ENCODE measurements around the gene IL17RC.
"Not testable (repeated sequence)": the region's sequence is repeated elsewhere in the genome, so short reads cannot be mapped to it uniquely, and the experiment has no call there.

The IL17RC gene

DNA sequence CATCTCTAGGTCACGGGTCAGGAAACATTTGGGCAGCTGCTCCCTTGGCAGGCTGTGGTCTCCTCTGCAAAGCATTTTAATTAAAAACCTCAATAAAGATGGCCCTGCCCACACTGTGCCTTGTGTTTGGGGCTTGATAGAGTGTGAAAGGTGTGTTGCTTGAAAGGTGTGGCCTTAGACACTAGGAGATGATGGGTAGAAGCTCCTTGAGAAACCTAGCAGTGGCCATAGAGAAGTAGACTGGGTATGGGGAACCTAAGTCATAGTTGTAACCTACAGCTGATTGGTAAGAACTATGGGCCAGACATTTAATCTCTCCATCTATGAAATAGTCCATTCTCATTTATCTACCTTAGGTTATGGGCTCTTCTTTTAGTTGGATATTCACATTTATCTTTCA lies 23.2 kb upstream of the IL17RC start:
- no peak for DNase-seq (ENCODE audit: low read depth in 1 of 2, low spot score in 1 of 2)

GRCh38 chr3:9895715-9896114 lies 21.2 kb upstream of the IL17RC start:
- DNase-seq (ENCODE audit: low read depth in 1 of 2, low spot score in 1 of 2) = not testable (repeated sequence)

GRCh38 chr3:9896755-9897407 lies 20.0 kb upstream of the IL17RC start:
- not testable (repeated sequence) for DNase-seq (ENCODE audit: low read depth in 1 of 2, low spot score in 1 of 2)

- no peak for DNase-seq (ENCODE audit: low read depth in 1 of 2, low spot score in 1 of 2)
These were observed 19.2 kb upstream of the IL17RC start for GRCh38 chr3:9897408-9898372.

DNA sequence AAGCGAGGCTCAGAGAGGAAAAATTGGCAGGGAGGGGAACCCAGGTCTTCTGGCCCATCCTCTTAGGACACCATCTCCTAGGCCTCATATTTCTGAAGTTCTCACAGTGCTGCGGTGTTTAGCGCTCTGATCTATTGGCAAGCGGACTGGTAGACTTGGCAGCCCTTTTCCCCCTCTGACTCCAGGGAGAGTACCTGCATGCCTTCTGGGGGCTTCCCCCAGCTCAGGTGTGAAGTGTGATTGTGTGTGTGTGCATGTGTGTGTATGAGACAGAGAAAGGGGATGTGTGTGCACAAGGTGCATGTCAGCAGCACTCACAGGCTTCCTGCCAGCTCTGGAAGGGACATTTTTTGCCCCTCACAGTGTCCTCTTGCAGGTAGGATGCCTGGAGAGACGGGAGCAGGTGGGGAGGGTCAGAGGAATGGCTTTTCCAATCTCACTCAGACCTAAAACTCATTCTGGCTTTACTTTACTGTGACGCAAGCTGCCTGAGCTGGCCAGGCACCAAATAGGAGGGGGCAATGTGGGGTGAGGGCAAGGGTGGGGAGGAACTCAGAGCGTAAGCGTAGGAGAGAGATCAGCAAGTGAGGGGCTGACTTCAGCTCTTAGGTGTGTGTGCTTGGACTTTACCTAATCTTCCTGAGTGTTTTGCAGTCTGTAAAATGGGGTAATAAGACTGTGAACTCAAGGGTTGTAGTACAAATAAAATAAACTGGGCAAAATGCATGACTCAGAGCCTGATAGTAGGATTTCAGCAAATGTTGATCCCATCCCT lies 18.2 kb upstream of the IL17RC start:
- DNase-seq (ENCODE audit: low read depth in 1 of 2, low spot score in 1 of 2) = no peak

GRCh38 chr3:9899289-9899791 lies 17.6 kb upstream of the IL17RC start:
- DNase-seq (ENCODE audit: low read depth in 1 of 2, low spot score in 1 of 2) = no peak

- not testable (repeated sequence) for DNase-seq (ENCODE audit: low read depth in 1 of 2, low spot score in 1 of 2)
These were observed 15.9 kb upstream of the IL17RC start for GRCh38 chr3:9900965-9901415.

DNA sequence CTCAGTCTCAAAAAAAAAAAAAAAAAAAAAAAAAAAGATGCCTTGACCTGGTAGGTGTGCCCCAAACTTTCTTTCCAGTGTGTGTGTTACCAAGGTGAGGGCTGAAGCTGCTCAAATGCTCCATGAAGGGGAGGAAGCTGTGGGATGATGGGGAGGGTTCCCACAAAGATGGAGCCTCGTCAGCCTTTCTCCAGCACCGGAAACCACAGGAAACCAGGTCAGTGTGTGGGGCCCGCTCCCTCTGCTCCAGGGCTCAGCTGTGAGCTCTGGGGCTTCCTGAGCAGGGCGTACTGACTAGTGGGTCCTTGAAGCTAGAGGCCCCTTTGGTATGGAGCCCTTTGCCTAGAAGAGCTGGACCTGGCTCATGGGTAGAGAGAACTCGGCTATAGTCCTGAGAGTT lies 14.9 kb upstream of the IL17RC start:
- peak in 1 of 2 donors; percentile 9 for DNase-seq (ENCODE audit: low read depth in 1 of 2, low spot score in 1 of 2)

DNA sequence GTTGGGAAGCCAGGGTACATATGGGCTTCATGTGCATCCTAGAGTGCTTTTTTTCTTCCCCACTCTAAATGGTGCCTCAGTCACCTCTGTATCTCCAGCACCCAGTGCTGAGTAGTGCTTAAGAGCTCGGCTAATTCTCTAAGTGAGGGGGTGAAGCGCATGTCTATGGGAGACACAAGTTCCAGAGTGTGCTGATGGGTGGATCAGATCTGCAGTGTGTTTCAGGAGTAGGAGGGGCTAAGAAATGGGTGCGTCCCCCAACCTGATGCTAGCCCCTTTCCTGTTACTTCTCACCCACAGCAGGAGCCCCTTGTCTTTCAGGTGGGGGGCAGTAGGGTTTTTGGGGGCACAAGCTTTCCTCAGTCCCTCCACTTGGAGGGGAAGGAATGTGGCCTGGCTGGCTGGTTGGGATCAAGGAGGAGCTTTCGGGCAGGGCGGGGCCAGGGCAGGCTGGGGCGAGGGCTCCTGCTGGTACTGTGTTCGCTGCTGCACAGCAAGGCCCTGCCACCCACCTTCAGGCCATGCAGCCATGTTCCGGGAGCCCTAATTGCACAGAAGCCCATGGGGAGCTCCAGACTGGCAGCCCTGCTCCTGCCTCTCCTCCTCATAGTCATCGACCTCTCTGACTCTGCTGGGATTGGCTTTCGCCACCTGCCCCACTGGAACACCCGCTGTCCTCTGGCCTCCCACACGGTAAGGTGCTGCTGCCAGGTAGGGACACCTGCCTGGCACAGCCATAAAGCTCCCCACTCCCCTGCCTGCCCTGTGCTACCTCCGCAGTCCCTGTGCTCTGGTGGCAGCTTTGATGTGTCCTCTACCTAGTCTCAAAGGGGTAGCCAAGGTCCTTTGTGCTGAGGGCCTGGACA lies 14.3 kb upstream of the IL17RC start, which contains the start of gene IL17RE:
IL17RE (plus strand) TSS at position 477 of the 866 bp plus-strand sequence; CDS start at position 562, 85 bp downstream.
- DNase-seq (ENCODE audit: low read depth in 1 of 2, low spot score in 1 of 2) = no peak

DNA sequence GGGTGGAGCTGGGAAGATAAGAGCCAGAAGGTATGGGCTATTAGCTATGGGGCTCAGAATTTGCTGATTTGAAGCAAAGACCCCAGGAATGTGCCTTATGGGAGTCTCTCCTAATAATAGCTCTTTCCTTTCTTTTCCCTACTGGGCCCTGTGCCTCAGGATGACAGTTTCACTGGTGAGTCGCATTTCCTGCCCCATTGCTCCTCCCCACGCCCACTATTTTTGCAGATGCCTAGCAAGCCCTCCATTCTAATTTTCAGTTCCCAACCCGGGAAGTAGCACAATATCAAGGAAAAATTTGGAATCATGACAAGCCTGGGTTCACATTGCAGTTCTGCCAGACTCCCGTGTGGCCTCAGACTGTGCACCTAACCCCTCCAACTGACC lies 13.7 kb upstream of the IL17RC start:
- no peak for DNase-seq (ENCODE audit: low read depth in 1 of 2, low spot score in 1 of 2)

- no peak for DNase-seq (ENCODE audit: low read depth in 1 of 2, low spot score in 1 of 2)
These were observed 13.0 kb upstream of the IL17RC start for GRCh38 chr3:9903904-9904303.

DNA sequence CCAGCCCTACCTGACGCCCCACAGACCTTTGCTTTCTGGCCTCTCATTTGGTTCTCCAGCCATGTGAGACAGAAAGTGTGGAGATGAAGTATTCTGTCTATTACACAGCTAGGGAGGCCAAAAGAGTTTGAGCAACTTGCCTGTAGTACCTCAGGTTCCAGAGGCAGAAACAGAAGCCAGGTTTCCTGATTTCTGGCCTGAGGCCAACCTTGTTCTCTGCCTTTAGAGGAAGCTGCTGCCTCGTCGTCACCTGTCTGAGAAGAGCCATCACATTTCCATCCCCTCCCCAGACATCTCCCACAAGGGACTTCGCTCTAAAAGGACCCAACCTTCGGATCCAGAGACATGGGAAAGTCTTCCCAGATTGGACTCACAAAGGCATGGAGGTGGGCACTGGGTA lies 10.4 kb upstream of the IL17RC start:
- no peak for DNase-seq (ENCODE audit: low read depth in 1 of 2, low spot score in 1 of 2)

GRCh38 chr3:9908286-9908685 lies 8.6 kb upstream of the IL17RC start:
- no peak for DNase-seq (ENCODE audit: low read depth in 1 of 2, low spot score in 1 of 2)

DNA sequence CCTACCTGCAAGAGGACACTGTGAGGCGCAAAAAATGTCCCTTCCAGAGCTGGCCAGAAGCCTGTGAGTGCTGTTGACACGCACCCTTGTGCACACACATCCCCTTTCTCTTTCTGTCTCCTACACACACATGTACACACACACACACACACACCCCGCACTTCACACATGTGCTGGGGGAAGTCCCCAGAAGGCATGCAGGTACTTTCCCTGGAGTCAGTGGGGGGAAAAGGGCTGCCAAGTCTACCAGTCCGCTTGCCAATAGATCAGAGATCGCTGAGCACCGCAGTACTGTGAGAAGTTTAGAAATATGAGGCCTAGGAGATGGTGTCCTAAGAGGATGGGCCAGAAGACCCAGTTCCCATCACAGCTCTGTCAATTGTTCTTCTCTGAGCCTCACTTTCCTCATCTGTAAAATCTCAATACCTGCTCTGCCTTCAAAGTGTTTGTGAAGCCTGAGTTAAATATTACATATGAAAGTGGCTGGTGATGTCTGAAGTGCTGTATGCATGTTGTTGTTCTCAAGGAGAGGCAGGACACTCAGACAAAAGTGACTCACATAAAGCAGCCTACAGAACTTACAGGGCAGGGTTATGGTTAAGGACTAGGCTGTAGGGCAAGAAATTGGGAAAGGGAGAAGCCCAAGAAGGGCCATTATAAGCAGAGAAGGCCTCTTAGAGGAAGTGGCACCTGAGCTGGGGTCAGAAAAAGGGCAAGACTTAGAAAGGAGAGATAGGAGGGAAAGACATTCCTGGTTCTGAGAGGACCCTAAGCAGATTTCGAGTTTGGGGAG lies 7.5 kb upstream of the IL17RC start:
- peak in 1 of 2 donors; percentile 12 for DNase-seq (ENCODE audit: low read depth in 1 of 2, low spot score in 1 of 2)

DNA sequence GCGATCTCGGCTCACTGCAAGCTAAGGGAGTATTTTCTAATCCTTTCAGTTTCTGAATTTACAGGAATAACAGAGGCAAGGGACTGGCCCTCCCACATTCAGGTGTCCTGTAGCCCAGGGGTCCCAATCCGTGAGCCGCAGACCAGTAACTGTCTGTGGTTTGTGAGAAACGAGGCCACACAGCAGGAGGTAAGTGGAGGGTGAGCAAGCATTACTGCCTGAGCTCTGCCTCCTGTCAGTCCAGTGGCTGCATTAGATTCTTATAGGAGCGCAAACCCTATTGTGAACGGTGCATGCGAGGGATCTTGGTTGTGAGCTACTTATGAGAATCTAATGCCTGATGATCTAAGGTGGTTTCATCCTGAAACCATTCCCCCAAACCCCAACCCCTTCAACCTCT lies 5.0 kb upstream of the IL17RC start:
- DNase-seq (ENCODE audit: low read depth in 1 of 2, low spot score in 1 of 2) = no peak

DNA sequence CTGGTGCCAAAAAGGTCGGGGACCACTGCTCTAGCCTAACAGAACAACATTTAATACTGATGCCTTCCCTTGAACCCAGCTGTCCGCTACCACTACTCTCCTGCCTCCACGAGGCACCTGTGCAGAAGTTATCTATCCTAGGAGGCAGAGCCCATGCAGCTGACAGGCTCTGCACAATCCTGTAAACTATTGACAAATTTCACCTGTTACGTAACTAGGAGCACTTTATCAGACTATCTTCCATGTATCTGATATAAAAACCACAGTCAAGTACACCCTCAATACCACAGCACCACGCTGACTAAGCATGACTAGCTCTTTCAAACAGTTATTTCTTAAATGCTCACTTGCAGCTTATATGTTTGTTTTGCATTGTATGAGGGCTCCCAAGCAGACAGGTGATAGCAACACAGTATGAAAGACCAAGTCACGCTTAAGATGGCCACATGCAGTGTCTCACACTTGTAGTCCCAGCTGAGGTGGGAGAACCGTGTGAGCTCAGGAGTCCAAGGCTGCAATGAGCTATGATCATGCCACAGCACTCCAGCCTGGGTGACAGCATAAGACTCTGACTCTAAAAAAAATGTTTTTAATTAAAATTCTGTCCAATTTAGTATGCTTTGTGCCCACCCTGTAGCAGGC lies 4.5 kb upstream of the IL17RC start:
- DNase-seq (ENCODE audit: low read depth in 1 of 2, low spot score in 1 of 2) = no peak

- DNase-seq (ENCODE audit: low read depth in 1 of 2, low spot score in 1 of 2) = no peak
These were observed 3.3 kb upstream of the IL17RC start for GRCh38 chr3:9913601-9914000.

- no peak for DNase-seq (ENCODE audit: low read depth in 1 of 2, low spot score in 1 of 2)
These were observed 2.9 kb upstream of the IL17RC start for GRCh38 chr3:9914011-9914410.

All from activated CD4-positive, alpha-beta T cell treated with anti-CD3 and anti-CD28 coated beads, Interleukin-2, amount 50 U/mL, for 24 hours (primary cell).